ENCODE data around the gene PLGRKT.
A peak's percentile ranks its signal among the peaks of the same experiment; 100 is the strongest.

Gene PLGRKT

GRCh38 chr9:5453004-5453403 lies 15.3 kb upstream of the PLGRKT start:
- no peaks in the 10 kb centered on the region for H3K9me2 ChIP-seq (replicated peaks; ENCODE audit: control insufficient read depth, low read length)
- no peaks in the 10 kb centered on the region for H4K20me1 ChIP-seq (ENCODE audit: control insufficient read depth, insufficient read depth, low read depth, low read length)
- no peak overlapping the region for H3K27ac ChIP-seq (ENCODE audit: low read depth, low read length)
- no peak overlapping the region for H3K4me3 ChIP-seq (ENCODE audit: low read length)
- H3K79me2 ChIP-seq (ENCODE audit: control insufficient read depth, low read length) = no peaks in the 10 kb centered on the region
- H3K27me3 ChIP-seq (ENCODE audit: control insufficient read depth, low read length) = peaks cover 24% of the 10 kb centered on the region
- TF ChIP-seq CTCF (IDR thresholded peaks at IDR 0.05; ENCODE audit: low read depth, low read length, poor library complexity, severe bottlenecking) = no peak
- no peak for TF ChIP-seq EZH2phosphoT487 (IDR thresholded peaks at IDR 0.05; ENCODE audit: borderline replicate concordance, low read length)
- H3K36me3 ChIP-seq (ENCODE audit: control insufficient read depth, low read length) = no peaks in the 10 kb centered on the region
- H3K4me1 ChIP-seq (ENCODE audit: control insufficient read depth, low read length) = peaks cover 17% of the 10 kb centered on the region
- H3F3A ChIP-seq (ENCODE audit: control insufficient read depth, insufficient read depth) = no peaks in the 10 kb centered on the region
- no peak overlapping the region for H3K4me2 ChIP-seq (ENCODE audit: low read length)
- H3K9me3 ChIP-seq (ENCODE audit: control insufficient read depth, insufficient read depth, low read length) = no peaks in the 10 kb centered on the region

DNA sequence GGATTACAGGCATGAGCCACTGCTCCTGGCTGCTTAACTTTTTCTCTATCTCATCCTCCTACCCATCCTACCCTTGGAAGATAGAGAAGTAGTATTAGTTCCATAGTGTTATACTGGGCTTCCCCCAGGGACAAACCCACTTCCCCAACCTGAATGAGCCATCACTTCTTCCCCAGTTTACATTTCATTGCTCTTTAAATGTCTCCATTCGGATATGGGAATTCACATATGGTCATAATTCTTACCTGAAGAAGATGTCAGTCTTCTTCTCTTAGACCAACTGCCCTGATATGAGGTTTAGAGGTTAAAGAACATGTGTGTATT lies 14.5 kb upstream of the PLGRKT start:
- H3F3A ChIP-seq (ENCODE audit: control insufficient read depth, insufficient read depth) = no peaks in the 10 kb centered on the region
- H3K27ac ChIP-seq (ENCODE audit: low read depth, low read length) = no peak overlapping the region
- no peaks in the 10 kb centered on the region for H3K36me3 ChIP-seq (ENCODE audit: control insufficient read depth, low read length)
- peaks cover 17% of the 10 kb centered on the region for H3K4me1 ChIP-seq (ENCODE audit: control insufficient read depth, low read length)
- no peaks in the 10 kb centered on the region for H3K9me2 ChIP-seq (replicated peaks; ENCODE audit: control insufficient read depth, low read length)
- TF ChIP-seq CTCF (IDR thresholded peaks at IDR 0.05; ENCODE audit: low read depth, low read length, poor library complexity, severe bottlenecking) (no peak), EZH2phosphoT487 (IDR thresholded peaks at IDR 0.05; ENCODE audit: borderline replicate concordance, low read length) (no peak)
- no peaks in the 10 kb centered on the region for H3K79me2 ChIP-seq (ENCODE audit: control insufficient read depth, low read length)
- peaks cover 32% of the 10 kb centered on the region for H3K27me3 ChIP-seq (ENCODE audit: control insufficient read depth, low read length)
- H3K4me2 ChIP-seq (ENCODE audit: low read length) = no peak overlapping the region
- H3K4me3 ChIP-seq (ENCODE audit: low read length) = no peak overlapping the region
- no peaks in the 10 kb centered on the region for H3K9me3 ChIP-seq (ENCODE audit: control insufficient read depth, insufficient read depth, low read length)
- H4K20me1 ChIP-seq (ENCODE audit: control insufficient read depth, insufficient read depth, low read depth, low read length) = no peaks in the 10 kb centered on the region

GRCh38 chr9:5450359-5451091 lies 12.8 kb upstream of the PLGRKT start, which contains the start of gene CD274:
Gene CD274, plus strand, starts transcription at chr9:5450542. Its CDS starts 5,572 bp downstream, at chr9:5456114.
- Histone ChIP-seq H4K20me1 (ENCODE audit: control insufficient read depth, insufficient read depth, low read depth, low read length) (no peaks in the 10 kb centered on the region), H3K9me2 (replicated peaks; ENCODE audit: control insufficient read depth, low read length) (no peaks in the 10 kb centered on the region), H3K4me1 (ENCODE audit: control insufficient read depth, low read length) (peaks cover 17% of the 10 kb centered on the region), H3K27ac (ENCODE audit: low read depth, low read length) (no peak within 1 kb of the TSS), H3K27me3 (ENCODE audit: control insufficient read depth, low read length) (peaks cover 42% of the 10 kb centered on the region), H3K4me3 (ENCODE audit: low read length) (peak within 1 kb of the TSS; percentile 76), H3K79me2 (ENCODE audit: control insufficient read depth, low read length) (no peaks in the 10 kb centered on the region), H3F3A (ENCODE audit: control insufficient read depth, insufficient read depth) (no peaks in the 10 kb centered on the region), H3K4me2 (ENCODE audit: low read length) (peak within 1 kb of the TSS; percentile 84), H3K9me3 (ENCODE audit: control insufficient read depth, insufficient read depth, low read length) (no peaks in the 10 kb centered on the region), H3K36me3 (ENCODE audit: control insufficient read depth, low read length) (no peaks in the 10 kb centered on the region)
- peak; percentile 66 for TF ChIP-seq CTCF (IDR thresholded peaks at IDR 0.05; ENCODE audit: low read depth, low read length, poor library complexity, severe bottlenecking)
- TF ChIP-seq EZH2phosphoT487 (IDR thresholded peaks at IDR 0.05; ENCODE audit: borderline replicate concordance, low read length) = no peak

Measured in DOHH2 (cell line).